Measurements from ENCODE around the gene CTBP2.

CTBP2 gene

GRCh38 chr10:125025341-125025740 is 135.0 kb downstream of the CTBP2 start:
- H3K4me1 ChIP-seq (ENCODE audit: control insufficient read depth, insufficient read depth, low read length): peaks cover 34% of the 10 kb centered on the region

GRCh38 chr10:125024497-125025234 is 135.7 kb downstream of the CTBP2 start:
- Histone ChIP-seq H3K4me3 (ENCODE audit: low read length) (no peak overlapping the region), H3K4me2 (ENCODE audit: low read length) (peak overlapping the region; percentile 24), H3K9me3 (replicated peaks; ENCODE audit: low read length) (no peaks in the 10 kb centered on the region), H3K36me3 (ENCODE audit: insufficient read depth, low read length) (peaks cover 24% of the 10 kb centered on the region), H3K9ac (ENCODE audit: low read depth, low read length) (no peak overlapping the region), H3K27me3 (ENCODE audit: control insufficient read depth, insufficient read depth, low read length) (no peaks in the 10 kb centered on the region), H3K4me1 (ENCODE audit: control insufficient read depth, insufficient read depth, low read length) (peaks cover 34% of the 10 kb centered on the region)

More at GRCh38 chr10:125025341-125025740, 135.0 kb downstream of the CTBP2 start:
- H3K9me3 ChIP-seq (replicated peaks; ENCODE audit: low read length): no peaks in the 10 kb centered on the region
- H3K4me2 ChIP-seq (ENCODE audit: low read length): no peak overlapping the region
- H3K27me3 ChIP-seq (ENCODE audit: control insufficient read depth, insufficient read depth, low read length): no peaks in the 10 kb centered on the region
- H3K9ac ChIP-seq (ENCODE audit: low read depth, low read length): no peak overlapping the region
- H3K36me3 ChIP-seq (ENCODE audit: insufficient read depth, low read length): peaks cover 20% of the 10 kb centered on the region
- no peak overlapping the region for H3K4me3 ChIP-seq (ENCODE audit: low read length)

- no peaks in the 10 kb centered on the region for H3K9me3 ChIP-seq (replicated peaks; ENCODE audit: low read length)
- peaks cover 32% of the 10 kb centered on the region for H3K4me1 ChIP-seq (ENCODE audit: control insufficient read depth, insufficient read depth, low read length)
- H3K36me3 ChIP-seq (ENCODE audit: insufficient read depth, low read length): peaks cover 26% of the 10 kb centered on the region
- peak overlapping the region; percentile 24 for H3K4me2 ChIP-seq (ENCODE audit: low read length)
- H3K27me3 ChIP-seq (ENCODE audit: control insufficient read depth, insufficient read depth, low read length): no peaks in the 10 kb centered on the region
- no peak overlapping the region for H3K9ac ChIP-seq (ENCODE audit: low read depth, low read length)
- H3K4me3 ChIP-seq (ENCODE audit: low read length): no peak overlapping the region
Observed at GRCh38 chr10:125023862-125024496, 136.4 kb downstream of the CTBP2 start.

- H3K9ac ChIP-seq (ENCODE audit: low read depth, low read length): no peak overlapping the region
- no peaks in the 10 kb centered on the region for H3K9me3 ChIP-seq (replicated peaks; ENCODE audit: low read length)
- no peak overlapping the region for H3K4me3 ChIP-seq (ENCODE audit: low read length)
- H3K27me3 ChIP-seq (ENCODE audit: control insufficient read depth, insufficient read depth, low read length): no peaks in the 10 kb centered on the region
- H3K36me3 ChIP-seq (ENCODE audit: insufficient read depth, low read length): peaks cover 26% of the 10 kb centered on the region
- H3K4me2 ChIP-seq (ENCODE audit: low read length): peak overlapping the region; percentile 24
- peaks cover 25% of the 10 kb centered on the region for H3K4me1 ChIP-seq (ENCODE audit: control insufficient read depth, insufficient read depth, low read length)
Observed at GRCh38 chr10:125023255-125023654, 137.1 kb downstream of the CTBP2 start.

GRCh38 chr10:125022671-125023070 is 137.7 kb downstream of the CTBP2 start:
- H3K36me3 ChIP-seq (ENCODE audit: insufficient read depth, low read length): peaks cover 26% of the 10 kb centered on the region
- peaks cover 24% of the 10 kb centered on the region for H3K4me1 ChIP-seq (ENCODE audit: control insufficient read depth, insufficient read depth, low read length)
- H3K4me3 ChIP-seq (ENCODE audit: low read length): no peak overlapping the region
- H3K27me3 ChIP-seq (ENCODE audit: control insufficient read depth, insufficient read depth, low read length): no peaks in the 10 kb centered on the region
- H3K9ac ChIP-seq (ENCODE audit: low read depth, low read length): no peak overlapping the region
- H3K9me3 ChIP-seq (replicated peaks; ENCODE audit: low read length): no peaks in the 10 kb centered on the region
- H3K4me2 ChIP-seq (ENCODE audit: low read length): no peak overlapping the region

GRCh38 chr10:125021686-125022344 is 138.5 kb downstream of the CTBP2 start:
- H3K4me2 ChIP-seq (ENCODE audit: low read length): no peak overlapping the region
- no peaks in the 10 kb centered on the region for H3K27me3 ChIP-seq (ENCODE audit: control insufficient read depth, insufficient read depth, low read length)
- peaks cover 24% of the 10 kb centered on the region for H3K36me3 ChIP-seq (ENCODE audit: insufficient read depth, low read length)
- H3K4me3 ChIP-seq (ENCODE audit: low read length): no peak overlapping the region
- H3K9me3 ChIP-seq (replicated peaks; ENCODE audit: low read length): no peaks in the 10 kb centered on the region
- no peak overlapping the region for H3K9ac ChIP-seq (ENCODE audit: low read depth, low read length)
- peaks cover 33% of the 10 kb centered on the region for H3K4me1 ChIP-seq (ENCODE audit: control insufficient read depth, insufficient read depth, low read length)

- H3K4me2 ChIP-seq (ENCODE audit: low read length): no peak overlapping the region
- no peaks in the 10 kb centered on the region for H3K27me3 ChIP-seq (ENCODE audit: control insufficient read depth, insufficient read depth, low read length)
- no peak overlapping the region for H3K9ac ChIP-seq (ENCODE audit: low read depth, low read length)
- peaks cover 24% of the 10 kb centered on the region for H3K36me3 ChIP-seq (ENCODE audit: insufficient read depth, low read length)
- H3K4me3 ChIP-seq (ENCODE audit: low read length): no peak overlapping the region
- H3K4me1 ChIP-seq (ENCODE audit: control insufficient read depth, insufficient read depth, low read length): peaks cover 42% of the 10 kb centered on the region
- H3K9me3 ChIP-seq (replicated peaks; ENCODE audit: low read length): no peaks in the 10 kb centered on the region
Observed at GRCh38 chr10:125020871-125021270, 139.5 kb downstream of the CTBP2 start.

GRCh38 chr10:125020386-125020785 is 140.0 kb downstream of the CTBP2 start:
- H3K36me3 ChIP-seq (ENCODE audit: insufficient read depth, low read length): peaks cover 24% of the 10 kb centered on the region
- H3K9me3 ChIP-seq (replicated peaks; ENCODE audit: low read length): no peaks in the 10 kb centered on the region
- peaks cover 47% of the 10 kb centered on the region for H3K4me1 ChIP-seq (ENCODE audit: control insufficient read depth, insufficient read depth, low read length)
- no peak overlapping the region for H3K4me3 ChIP-seq (ENCODE audit: low read length)
- no peaks in the 10 kb centered on the region for H3K27me3 ChIP-seq (ENCODE audit: control insufficient read depth, insufficient read depth, low read length)
- no peak overlapping the region for H3K9ac ChIP-seq (ENCODE audit: low read depth, low read length)
- no peak overlapping the region for H3K4me2 ChIP-seq (ENCODE audit: low read length)

GRCh38 chr10:125018576-125019143 is 141.7 kb downstream of the CTBP2 start:
- no peaks in the 10 kb centered on the region for H3K9me3 ChIP-seq (replicated peaks; ENCODE audit: low read length)
- H3K27me3 ChIP-seq (ENCODE audit: control insufficient read depth, insufficient read depth, low read length): no peaks in the 10 kb centered on the region
- H3K4me1 ChIP-seq (ENCODE audit: control insufficient read depth, insufficient read depth, low read length): peaks cover 40% of the 10 kb centered on the region
- H3K4me2 ChIP-seq (ENCODE audit: low read length): no peak overlapping the region
- peaks cover 27% of the 10 kb centered on the region for H3K36me3 ChIP-seq (ENCODE audit: insufficient read depth, low read length)
- H3K9ac ChIP-seq (ENCODE audit: low read depth, low read length): no peak overlapping the region
- H3K4me3 ChIP-seq (ENCODE audit: low read length): no peak overlapping the region

- Histone ChIP-seq H3K4me2 (ENCODE audit: low read length) (peak overlapping the region; percentile 65), H3K9me3 (replicated peaks; ENCODE audit: low read length) (no peaks in the 10 kb centered on the region), H3K4me3 (ENCODE audit: low read length) (no peak overlapping the region), H3K4me1 (ENCODE audit: control insufficient read depth, insufficient read depth, low read length) (peaks cover 33% of the 10 kb centered on the region), H3K9ac (ENCODE audit: low read depth, low read length) (no peak overlapping the region), H3K27me3 (ENCODE audit: control insufficient read depth, insufficient read depth, low read length) (no peaks in the 10 kb centered on the region), H3K36me3 (ENCODE audit: insufficient read depth, low read length) (peaks cover 22% of the 10 kb centered on the region)
Observed at GRCh38 chr10:125017547-125018298, 142.6 kb downstream of the CTBP2 start.
